ENCODE measurements around the gene SLC35E1.
"Not testable (repeated sequence)": the region's sequence is repeated elsewhere in the genome, so short reads cannot be mapped to it uniquely, and the experiment has no call there.

Gene SLC35E1

GRCh38 chr19:16514383-16515019 is 57.7 kb downstream of the SLC35E1 start:
- in situ Hi-C loops (cut with MboI; ENCODE audit: low pct_unique_long_range_greater_than_20kb, low sequenced_read_pairs): no loop called here
- DNase-seq: no peak

DNA sequence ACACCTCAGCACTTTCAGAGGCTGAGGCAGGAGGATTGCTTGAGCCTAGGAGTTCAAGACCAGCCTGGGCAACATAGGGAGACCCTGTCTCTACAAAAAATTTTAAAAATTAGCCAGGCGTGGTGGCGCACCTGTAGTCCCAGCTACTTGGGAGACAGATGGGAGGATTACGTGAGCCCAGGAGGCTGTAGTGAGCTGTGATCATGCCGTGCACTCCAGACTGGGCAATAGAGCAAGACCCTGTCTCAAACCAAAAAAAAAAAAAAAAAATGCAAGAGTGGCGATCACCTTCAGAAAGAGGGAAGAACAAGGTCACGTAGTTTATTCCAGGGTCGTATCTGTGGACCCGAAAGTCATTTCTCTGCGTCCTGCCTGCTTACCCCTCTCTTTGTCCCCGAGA is 59.6 kb downstream of the SLC35E1 start:
- DNase-seq; in situ Hi-C loops (cut with MboI; ENCODE audit: low pct_unique_long_range_greater_than_20kb, low sequenced_read_pairs): not testable (repeated sequence)

GRCh38 chr19:16509141-16510061 is 62.8 kb downstream of the SLC35E1 start:
- no peak for DNase-seq
- in situ Hi-C loops (cut with MboI; ENCODE audit: low pct_unique_long_range_greater_than_20kb, low sequenced_read_pairs): no loop called here

DNA sequence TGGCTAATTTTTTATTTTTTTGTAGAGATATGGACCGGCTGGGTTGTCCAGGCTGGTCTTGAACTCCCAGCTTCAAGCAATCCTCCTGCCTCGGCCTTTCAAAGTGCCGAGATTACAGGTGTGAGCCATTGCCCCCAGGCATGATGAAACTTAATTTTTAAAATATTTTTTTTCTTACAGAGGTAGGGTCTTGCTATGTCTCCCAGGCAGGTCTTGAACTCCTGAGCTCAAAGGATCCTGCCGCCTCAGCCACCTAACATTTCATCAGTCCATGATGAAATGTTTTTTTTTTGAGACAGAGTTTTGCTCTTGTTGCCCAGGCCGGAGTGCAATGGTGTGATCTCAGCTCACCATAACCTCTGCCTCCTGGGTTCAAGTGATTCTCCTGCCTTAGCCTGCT is 63.7 kb downstream of the SLC35E1 start:
- in situ Hi-C loops (cut with MboI; ENCODE audit: low pct_unique_long_range_greater_than_20kb, low sequenced_read_pairs): no loop called here
- no peak for DNase-seq

DNA sequence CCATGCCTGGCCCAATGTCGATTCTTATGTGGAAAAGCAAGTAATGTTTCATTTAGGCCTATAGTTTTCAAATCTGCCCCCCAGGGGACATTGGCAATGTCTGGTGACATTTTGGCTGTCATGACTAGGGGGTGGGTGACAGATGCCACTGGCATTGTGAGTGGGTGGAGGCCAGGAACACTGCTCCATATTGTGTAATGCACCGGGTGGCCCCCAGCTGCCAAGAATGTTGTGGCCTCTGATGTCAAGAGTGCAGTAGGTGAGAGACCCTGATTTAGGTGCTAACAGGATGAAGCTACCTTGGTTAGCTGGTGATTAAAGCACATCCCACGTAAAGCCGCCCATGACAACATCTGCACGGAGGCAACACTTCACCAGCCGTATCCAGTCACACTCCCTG is 65.3 kb downstream of the SLC35E1 start:
- DNase-seq: no peak
- in situ Hi-C loops (cut with MboI; ENCODE audit: low pct_unique_long_range_greater_than_20kb, low sequenced_read_pairs): no loop called here

- DNase-seq; in situ Hi-C loops (cut with MboI; ENCODE audit: low pct_unique_long_range_greater_than_20kb, low sequenced_read_pairs): not testable (repeated sequence)
Observed at GRCh38 chr19:16506161-16506560, 66.1 kb downstream of the SLC35E1 start.

GRCh38 chr19:16504271-16504670 is 67.9 kb downstream of the SLC35E1 start:
- no peak for DNase-seq
- in situ Hi-C loops (cut with MboI; ENCODE audit: low pct_unique_long_range_greater_than_20kb, low sequenced_read_pairs): no loop called here

Measured in KBM-7 (cell line).